HG03159 (cell line): ENCODE results near the gene PML.

Source experiments
- ATAC-seq: cut with Tn5 transposase; IDR thresholded peaks from one replicate; pipeline ENCODE4 v1.9.1; 2021; ENCODE audit warnings: mild to moderate bottlenecking, moderate library complexity; ENCODE audit not compliant: unreplicated experiment

The PML gene

GRCh38 chr15:73984208-73984979, 10.1 kb upstream of the PML start:
- no peak for ATAC-seq

- ATAC-seq: no peak
Observed at GRCh38 chr15:73985101-73985873, 9.2 kb upstream of the PML start.

DNA sequence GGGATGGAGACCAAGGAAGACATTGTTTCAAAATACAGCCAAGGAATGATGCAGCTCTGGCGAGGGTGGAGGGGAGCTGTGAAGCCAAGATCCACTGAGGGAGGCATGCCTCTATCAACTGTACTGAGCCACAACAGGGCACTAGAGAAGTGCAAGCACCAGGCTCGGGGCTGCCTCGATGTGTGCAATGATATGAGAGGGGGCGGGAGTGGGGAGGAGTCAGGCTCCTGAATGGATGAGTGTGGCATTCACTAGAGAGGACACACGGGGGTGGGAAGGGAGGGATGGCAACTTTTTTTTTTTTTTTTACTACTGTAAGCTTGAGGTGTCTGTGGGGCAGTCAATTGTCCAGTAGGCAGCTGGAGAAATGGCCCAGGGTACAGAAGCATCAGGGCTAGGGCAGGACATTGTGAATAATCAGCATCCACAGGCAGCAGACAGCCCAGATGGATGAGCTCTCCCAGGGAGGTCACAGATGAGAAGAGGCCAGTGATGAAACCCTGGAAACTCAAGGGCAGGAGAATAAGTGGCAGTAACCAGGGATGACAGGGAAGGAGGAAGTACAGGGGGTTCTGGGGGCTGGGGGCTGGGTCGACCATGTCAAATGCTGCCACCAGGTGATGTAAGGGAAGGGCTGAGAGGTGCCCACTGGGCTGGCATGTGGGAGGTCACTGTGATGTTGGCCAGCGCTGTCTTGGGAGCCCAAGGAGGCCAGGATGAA, 8.3 kb upstream of the PML start:
- no peak for ATAC-seq

- no peak for ATAC-seq
Observed at GRCh38 chr15:73986776-73987056, 7.8 kb upstream of the PML start.

GRCh38 chr15:73987250-73987649, 7.3 kb upstream of the PML start:
- ATAC-seq: no peak

- no peak for ATAC-seq
Observed at GRCh38 chr15:73987681-73988444, 6.7 kb upstream of the PML start.

DNA sequence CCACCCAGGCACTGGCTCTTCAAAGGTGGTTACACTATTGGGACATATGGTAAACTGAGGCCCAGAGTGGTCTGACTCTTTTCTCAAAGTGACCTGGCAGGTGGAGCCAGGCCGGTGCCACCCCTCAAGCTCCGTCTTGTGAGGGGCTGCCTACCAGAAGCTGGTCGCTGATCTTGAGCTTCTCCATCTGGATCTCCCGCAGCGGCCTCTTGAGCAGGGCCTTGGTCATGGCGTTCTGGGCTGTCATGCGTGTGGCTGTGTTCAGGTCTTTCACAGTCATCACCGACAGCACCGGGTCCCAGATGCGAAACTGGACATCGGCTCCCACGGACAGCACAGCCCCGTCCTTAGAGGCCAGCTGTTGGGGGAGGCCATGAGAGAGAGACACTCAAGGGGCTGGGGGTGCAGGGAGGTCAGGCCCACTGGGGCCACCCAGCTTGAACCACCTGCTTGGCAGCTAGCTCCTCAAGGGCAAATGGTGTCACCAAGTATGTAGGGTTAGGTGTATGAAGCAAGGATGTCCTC, 6.0 kb upstream of the PML start:
- no peak for ATAC-seq

GRCh38 chr15:73989001-73989798, 5.3 kb upstream of the PML start:
- ATAC-seq: no peak

- no peak for ATAC-seq
Observed at GRCh38 chr15:73990250-73991005, 4.1 kb upstream of the PML start.

DNA sequence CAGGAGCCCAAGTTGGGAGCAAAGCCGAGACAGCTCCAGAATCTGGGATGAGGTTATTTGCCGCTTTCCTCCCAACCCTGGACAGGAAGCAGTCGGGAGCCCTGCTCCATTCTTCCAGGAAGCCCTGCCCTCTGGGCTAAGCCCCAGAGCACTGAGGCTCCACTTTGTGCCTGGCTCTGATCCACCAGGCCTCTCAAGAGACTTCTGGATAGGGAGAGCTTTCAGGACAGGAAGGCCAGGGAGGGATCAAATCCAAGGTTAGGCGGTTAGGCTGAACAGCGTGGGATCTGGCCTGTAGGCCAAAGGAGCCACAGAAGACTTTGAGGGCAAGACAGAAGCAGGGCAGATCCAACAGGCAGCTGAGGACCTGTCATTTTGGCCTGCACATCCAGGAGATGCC, 3.3 kb upstream of the PML start:
- no peak for ATAC-seq

DNA sequence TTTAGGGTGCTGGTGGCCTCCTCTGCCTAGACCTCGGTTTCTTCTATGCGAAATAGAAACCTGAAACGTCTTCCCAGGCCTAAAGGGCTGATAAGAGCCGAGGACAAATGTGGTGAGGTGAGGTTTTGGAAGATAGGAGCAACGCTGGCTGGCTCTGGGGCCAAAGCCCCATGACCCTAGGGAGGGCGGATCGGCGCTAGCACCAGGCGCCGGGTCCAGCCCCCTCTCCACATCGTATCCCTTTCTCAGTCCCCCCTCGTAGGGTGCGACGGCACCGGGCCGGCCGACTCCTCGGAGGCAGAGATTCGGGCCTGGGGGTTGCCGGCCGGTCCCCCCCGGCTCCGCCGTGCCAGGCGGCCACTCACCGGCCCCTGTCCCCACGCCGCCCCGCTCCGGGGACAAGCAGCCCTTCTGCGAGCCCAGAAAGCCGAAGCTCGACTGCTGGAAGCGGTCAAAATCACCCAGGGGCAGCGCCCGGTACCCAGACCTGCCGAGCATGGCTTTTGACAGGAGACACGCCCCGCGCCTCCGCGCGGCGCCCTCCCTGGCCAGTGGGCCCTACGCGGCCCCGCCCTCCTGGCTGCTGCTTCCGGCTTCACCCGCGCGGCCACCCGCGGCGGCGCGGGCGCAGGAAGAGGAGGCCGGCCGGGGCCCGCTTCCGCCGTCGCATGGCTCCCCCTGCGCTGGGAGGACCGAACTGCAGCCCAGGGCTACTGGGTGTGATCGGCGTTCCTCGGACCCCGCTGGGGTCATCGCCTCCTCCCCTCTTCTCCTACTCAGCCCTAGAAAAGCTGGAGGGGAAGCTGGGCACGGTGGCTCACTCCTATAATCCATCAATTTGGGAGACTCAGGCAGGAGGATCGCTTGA, 2.6 kb upstream of the PML start, which contains the start of gene STOML1:
STOML1 (minus strand) TSS at position 570 of the 868 bp plus-strand sequence; CDS start at position 498, 72 bp downstream.
- ATAC-seq: peak; percentile 62

- ATAC-seq: no peak
Observed at GRCh38 chr15:73992594-73992898, 2.0 kb upstream of the PML start.

- no peak for ATAC-seq
Observed at GRCh38 chr15:73993211-73993994, 1.1 kb upstream of the PML start.

GRCh38 chr15:73994912-73995622, 551 bp downstream of the PML start:
- no peak for ATAC-seq

DNA sequence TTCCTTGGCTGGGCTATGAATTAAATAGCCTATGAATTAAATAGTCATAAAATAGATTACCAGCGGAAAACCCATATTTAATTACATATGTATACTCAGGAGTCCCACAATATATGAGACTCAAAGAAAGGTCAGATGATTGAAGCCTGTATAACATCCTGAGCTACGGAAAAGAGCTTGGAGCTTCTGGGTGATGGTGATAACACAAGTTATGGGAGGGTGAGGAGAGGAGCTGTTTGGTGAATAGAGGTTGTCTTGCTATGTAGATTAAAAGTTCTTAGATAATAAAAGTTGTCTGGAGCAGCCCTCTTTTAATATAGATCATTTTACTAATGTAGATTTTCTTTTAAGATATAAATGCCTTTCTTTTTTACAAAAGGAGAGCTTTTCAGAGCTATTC, 1.8 kb downstream of the PML start:
- ATAC-seq: no peak

DNA sequence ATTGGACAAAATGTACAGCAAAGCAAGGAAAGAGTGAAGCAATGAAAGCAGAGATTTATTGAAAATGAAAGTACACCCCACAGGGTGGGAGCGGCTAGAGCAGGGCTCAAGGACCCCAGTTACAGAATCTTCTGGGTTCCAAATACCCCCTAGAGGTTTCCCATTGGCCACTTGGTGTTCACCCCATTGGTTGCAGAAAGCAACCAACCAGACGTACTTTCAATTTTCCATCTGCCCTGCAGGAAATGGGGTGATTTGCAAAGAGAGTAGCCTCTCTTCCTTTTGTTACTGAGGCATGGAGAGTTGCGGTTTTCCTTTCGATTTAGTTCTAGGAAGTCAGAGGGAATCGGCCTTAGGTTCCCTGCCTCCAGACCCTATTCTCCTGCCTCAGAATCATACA, 2.4 kb downstream of the PML start:
- no peak for ATAC-seq

- ATAC-seq: no peak
Observed at GRCh38 chr15:73997986-73998385, 3.5 kb downstream of the PML start.
